ENCODE data around the gene KRTAP12-2. TPM values are rescaled to one million over a fixed set of nuclear protein-coding genes. Genes with fewer than 3 reads are reported as not detected.

The KRTAP12-2 gene
- total RNA-seq, 2 donors from 2014 or later: not detected

- H3K9ac ChIP-seq (ENCODE audit: extremely low read depth, low read length, poor library complexity, severe bottlenecking): no peak overlapping the region
- H3K4me1 Mint-ChIP-seq: peaks cover 7% of the 10 kb centered on the region
- no peak for DNase-seq
- no peak for TF ChIP-seq CTCF (conservative IDR thresholded peaks at IDR 0.05)
- H3K4me3 Mint-ChIP-seq: no peak overlapping the region
- H3K4me3 ChIP-seq (ENCODE audit: low read length): no peak overlapping the region
- 86 to 88% methylated on average over 1 to 2 of the region's 2 CpGs for WGBS, 2 experiments (ENCODE audit: insufficient coverage in 1 of 2, insufficient read length in 1 of 2)
- peaks cover 4% of the 10 kb centered on the region for H3K36me3 Mint-ChIP-seq (ENCODE audit: low read depth)
- no peaks in the 10 kb centered on the region for H3K27me3 ChIP-seq (ENCODE audit: control insufficient read depth, insufficient read depth, low read length, poor library complexity, severe bottlenecking)
- H3K36me3 ChIP-seq (ENCODE audit: control insufficient read depth, insufficient read depth, low read length): no peaks in the 10 kb centered on the region
- peaks cover 3% of the 10 kb centered on the region for H3K27me3 Mint-ChIP-seq (ENCODE audit: insufficient read depth)
- no peak overlapping the region for H3K27ac ChIP-seq (ENCODE audit: low read depth, low read length)
- H3K9me3 ChIP-seq (ENCODE audit: control insufficient read depth, low read length): peaks cover 22% of the 10 kb centered on the region
- H3K4me1 ChIP-seq (ENCODE audit: control insufficient read depth, insufficient read depth, low read length): no peaks in the 10 kb centered on the region
- peaks cover 48% of the 10 kb centered on the region for H3K9me3 Mint-ChIP-seq
- H3K27ac Mint-ChIP-seq: no peak overlapping the region
Observed at GRCh38 chr21:44644878-44645277, 21.8 kb downstream of the KRTAP12-2 start.

GRCh38 chr21:44643741-44644310 lies 22.9 kb downstream of the KRTAP12-2 start:
- no peak for TF ChIP-seq CTCF (conservative IDR thresholded peaks at IDR 0.05)
- H3K27ac ChIP-seq (ENCODE audit: low read depth, low read length): no peak overlapping the region
- DNase-seq: peak; percentile 26
- no peak overlapping the region for H3K9ac ChIP-seq (ENCODE audit: extremely low read depth, low read length, poor library complexity, severe bottlenecking)
- Mint-ChIP-seq H3K27me3 (ENCODE audit: insufficient read depth) (peaks cover 3% of the 10 kb centered on the region), H3K4me3 (no peak overlapping the region), H3K36me3 (ENCODE audit: low read depth) (peaks cover 4% of the 10 kb centered on the region), H3K27ac (no peak overlapping the region), H3K4me1 (peaks cover 7% of the 10 kb centered on the region), H3K9me3 (peaks cover 48% of the 10 kb centered on the region)
- 88 to 97% methylated on average over 8 to 14 of the region's 14 CpGs for WGBS, 2 experiments (ENCODE audit: insufficient coverage in 1 of 2, insufficient read length in 1 of 2)
- no peaks in the 10 kb centered on the region for H3K36me3 ChIP-seq (ENCODE audit: control insufficient read depth, insufficient read depth, low read length)
- no peaks in the 10 kb centered on the region for H3K27me3 ChIP-seq (ENCODE audit: control insufficient read depth, insufficient read depth, low read length, poor library complexity, severe bottlenecking)
- H3K4me3 ChIP-seq (ENCODE audit: low read length): peak overlapping the region; percentile 33
- H3K9me3 ChIP-seq (ENCODE audit: control insufficient read depth, low read length): peaks cover 22% of the 10 kb centered on the region
- no peaks in the 10 kb centered on the region for H3K4me1 ChIP-seq (ENCODE audit: control insufficient read depth, insufficient read depth, low read length)

- no peaks in the 10 kb centered on the region for H3K27me3 ChIP-seq (ENCODE audit: control insufficient read depth, insufficient read depth, low read length, poor library complexity, severe bottlenecking)
- H3K4me1 Mint-ChIP-seq: peaks cover 2% of the 10 kb centered on the region
- no peak for TF ChIP-seq CTCF (conservative IDR thresholded peaks at IDR 0.05)
- H3K27me3 Mint-ChIP-seq (ENCODE audit: insufficient read depth): peaks cover 3% of the 10 kb centered on the region
- no peak overlapping the region for H3K4me3 Mint-ChIP-seq
- peaks cover 44% of the 10 kb centered on the region for H3K9me3 Mint-ChIP-seq
- no peak overlapping the region for H3K27ac ChIP-seq (ENCODE audit: low read depth, low read length)
- H3K4me1 ChIP-seq (ENCODE audit: control insufficient read depth, insufficient read depth, low read length): no peaks in the 10 kb centered on the region
- no peak overlapping the region for H3K9ac ChIP-seq (ENCODE audit: extremely low read depth, low read length, poor library complexity, severe bottlenecking)
- DNase-seq: peak; percentile 15
- WGBS, 2 experiments (ENCODE audit: insufficient coverage in 1 of 2, insufficient read length in 1 of 2): 89 to 92% methylated on average over 3 to 5 of the region's 5 CpGs
- H3K4me3 ChIP-seq (ENCODE audit: low read length): no peak overlapping the region
- H3K36me3 ChIP-seq (ENCODE audit: control insufficient read depth, insufficient read depth, low read length): no peaks in the 10 kb centered on the region
- H3K9me3 ChIP-seq (ENCODE audit: control insufficient read depth, low read length): peaks cover 22% of the 10 kb centered on the region
- peaks cover 4% of the 10 kb centered on the region for H3K36me3 Mint-ChIP-seq (ENCODE audit: low read depth)
- no peak overlapping the region for H3K27ac Mint-ChIP-seq
Observed at GRCh38 chr21:44640761-44641160, 26.0 kb downstream of the KRTAP12-2 start.
